Right ventricle myocardium inferior (tissue), 1 donor: ENCODE measurements around the gene MPZL1. TPM values are rescaled to one million over a fixed set of nuclear protein-coding genes. Genes with fewer than 3 reads are reported as not detected.
"Not testable (repeated sequence)": the region's sequence is repeated elsewhere in the genome, so short reads cannot be mapped to it uniquely, and the experiment has no call there.

Experiments
- ATAC-seq: fragments of 200-7000 bp; cut with Tn5 transposase; one replicate; pipeline ENCODE4 v1.9.1; 2020; ENCODE audit warnings: mild to moderate bottlenecking, moderate library complexity
- DNase-seq: peaks from one replicate; pipeline ENCODE4 v3.0.0; 2021; ENCODE audit errors: missing footprints
- intact Hi-C: fragments of 100-400 bp; cut with DNase I; formaldehyde crosslinking; loops from one replicate; pipeline ENCODE4 v1.11.0; 2022
- total RNA-seq: library from RNA; stranded (reverse); fragmentation: NEBNext Ultra II Directional; extraction: Animal tissue kit (Norgen Biotek cat#: 25700); gene quantifications from one replicate; pipeline ENCODE4 v1.2.1, GENCODE V29; 2021
- donor health status: DM: no; HTN: yes; CAD: no; lungs with severe emphysema.

MPZL1 gene
- total RNA-seq, 1 donor from 2014 or later = 47.9 TPM

DNA sequence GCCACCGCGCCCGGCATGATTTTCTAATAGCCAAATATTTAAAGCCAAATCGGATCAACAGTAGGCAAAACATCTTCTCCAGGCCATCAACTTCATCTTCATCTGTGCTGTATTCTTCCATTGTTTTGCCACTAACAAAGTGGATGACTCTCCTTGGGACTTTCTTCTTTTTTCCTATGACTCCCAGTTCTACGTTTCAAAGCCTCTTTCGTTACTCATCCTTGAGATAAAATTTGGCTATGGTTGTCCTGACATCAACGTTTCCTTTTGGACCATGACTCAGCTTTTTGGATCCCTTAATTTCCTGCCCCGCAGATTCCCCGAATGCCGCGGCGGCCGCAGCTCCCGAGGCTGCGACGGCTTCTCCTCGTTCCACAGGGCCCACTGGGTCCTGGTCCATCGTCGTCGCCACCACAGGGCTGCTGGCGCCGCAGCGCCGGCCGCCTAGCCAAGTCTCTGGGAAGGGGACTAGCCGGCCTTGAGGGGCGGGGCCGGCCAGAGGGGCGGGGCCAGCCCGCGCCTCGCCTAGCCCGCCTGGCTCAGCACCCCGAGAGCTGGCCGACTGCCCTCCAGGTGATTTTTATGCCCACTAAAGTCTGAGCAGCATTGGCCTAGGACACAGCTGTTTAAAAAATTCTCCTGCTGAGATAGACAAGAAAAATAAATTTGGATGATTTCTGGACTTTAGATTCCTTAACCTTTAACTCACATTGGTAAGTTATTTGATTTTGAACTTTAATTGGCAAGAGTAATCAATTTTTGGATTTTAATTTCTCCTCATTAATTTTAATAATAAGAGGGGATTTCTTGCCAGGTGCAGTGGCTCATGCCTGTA, 98.3 kb downstream of the MPZL1 start:
- DNase-seq (peak; percentile 86), ATAC-seq (peak; percentile 98)
- intact Hi-C loops = no loop called here

DNA sequence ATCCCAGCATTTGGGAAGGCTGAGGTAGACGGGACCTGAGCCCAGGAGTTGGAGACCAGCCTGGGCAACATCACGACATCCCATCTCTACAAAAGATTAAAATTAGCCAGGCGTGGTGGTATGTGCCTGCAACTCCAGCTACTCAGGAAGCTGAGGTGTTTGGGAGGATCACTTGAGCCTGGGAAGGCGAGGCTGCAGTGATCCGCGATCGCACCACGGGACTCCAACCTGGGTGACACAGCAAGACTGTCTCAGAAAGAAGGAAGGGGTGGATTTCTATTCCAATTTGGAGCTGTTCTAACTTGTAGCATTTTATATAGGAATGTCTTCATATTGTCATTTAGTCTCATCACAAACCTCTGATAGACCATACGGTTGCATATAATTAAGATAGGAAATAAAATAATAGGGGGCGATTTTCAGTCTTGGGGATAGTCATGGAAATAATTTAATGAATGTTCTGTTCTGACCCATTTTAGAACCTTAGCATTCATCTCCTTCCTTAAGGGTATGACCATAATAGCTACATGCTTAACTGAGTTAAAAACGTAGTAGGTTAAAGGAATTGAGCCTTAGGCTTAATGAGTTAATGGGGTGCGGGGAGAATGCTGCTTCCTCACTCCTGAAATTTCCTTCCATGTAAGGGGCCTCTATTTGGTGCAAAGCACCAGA, 99.0 kb downstream of the MPZL1 start:
- no peak for DNase-seq
- ATAC-seq = no peak
- intact Hi-C loops = no loop called here

- intact Hi-C loops = no loop called here
- ATAC-seq (no peak), DNase-seq (no peak)
Observed at GRCh38 chr1:167821356-167821685, 99.5 kb downstream of the MPZL1 start.

DNA sequence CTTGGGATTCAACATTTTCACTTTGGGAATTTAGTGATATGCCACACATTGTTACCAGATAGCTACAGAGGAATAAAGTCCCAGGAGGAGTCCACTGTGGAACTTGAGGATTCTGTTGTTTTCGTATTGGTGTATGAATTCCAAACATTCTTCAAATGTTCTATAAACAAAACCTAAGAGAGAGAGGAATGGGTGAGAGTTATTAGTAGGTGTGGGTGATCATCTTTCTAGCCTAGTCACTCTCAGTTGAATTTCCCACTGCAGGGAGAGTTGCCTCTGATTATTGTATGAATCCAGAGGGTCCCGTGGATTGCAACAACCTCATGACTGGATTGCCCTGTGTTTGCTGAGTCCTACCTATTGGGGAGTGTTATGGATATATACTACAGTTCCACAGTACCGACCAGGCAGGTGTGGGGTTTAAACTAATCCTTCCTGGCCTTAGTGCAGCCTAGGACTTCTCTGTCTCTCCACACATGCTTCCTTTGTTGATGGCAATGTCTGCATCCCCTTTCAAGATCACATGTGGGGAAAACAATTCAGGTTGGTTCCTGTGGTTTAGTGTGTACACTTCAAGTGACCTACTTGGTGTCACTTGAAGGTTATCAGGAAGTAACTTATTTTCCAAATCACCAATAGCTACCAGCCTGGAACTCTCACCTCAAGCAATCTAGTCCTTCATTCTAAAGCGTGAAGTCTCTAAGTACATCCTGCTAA, 100.3 kb downstream of the MPZL1 start:
- DNase-seq (no peak), ATAC-seq (no peak)
- intact Hi-C loops = no loop called here

DNA sequence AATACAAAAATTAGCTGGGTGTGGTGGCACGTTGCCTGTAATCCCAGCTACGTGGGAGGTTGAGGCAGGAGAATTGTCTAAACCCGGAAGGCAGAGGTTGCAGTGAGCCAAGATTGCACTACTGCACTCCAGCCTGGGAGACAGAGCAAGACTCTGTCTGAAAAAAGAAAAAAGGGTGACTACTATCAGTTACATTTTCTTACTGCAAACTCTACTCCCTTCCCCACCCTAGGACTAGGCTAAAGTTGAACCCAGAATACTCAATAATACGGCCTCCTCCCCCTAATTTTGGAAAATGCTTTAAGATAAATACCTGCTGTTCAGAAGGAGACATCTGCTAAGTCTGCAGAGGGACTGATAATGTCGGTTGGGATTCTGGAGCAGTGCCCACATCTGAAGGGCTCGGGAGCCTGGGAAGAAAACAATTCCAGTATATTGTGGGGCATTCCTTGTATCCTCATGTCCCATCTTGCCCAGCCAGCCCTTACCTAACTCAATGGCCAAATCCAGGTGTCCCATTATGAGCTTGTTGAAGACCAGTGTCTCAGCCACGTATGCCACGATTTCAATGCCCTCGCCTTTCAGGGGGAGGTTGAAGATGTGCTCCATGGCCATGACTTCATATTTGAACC, 102.5 kb downstream of the MPZL1 start:
- intact Hi-C loops = no loop called here
- ATAC-seq = no peak

DNA sequence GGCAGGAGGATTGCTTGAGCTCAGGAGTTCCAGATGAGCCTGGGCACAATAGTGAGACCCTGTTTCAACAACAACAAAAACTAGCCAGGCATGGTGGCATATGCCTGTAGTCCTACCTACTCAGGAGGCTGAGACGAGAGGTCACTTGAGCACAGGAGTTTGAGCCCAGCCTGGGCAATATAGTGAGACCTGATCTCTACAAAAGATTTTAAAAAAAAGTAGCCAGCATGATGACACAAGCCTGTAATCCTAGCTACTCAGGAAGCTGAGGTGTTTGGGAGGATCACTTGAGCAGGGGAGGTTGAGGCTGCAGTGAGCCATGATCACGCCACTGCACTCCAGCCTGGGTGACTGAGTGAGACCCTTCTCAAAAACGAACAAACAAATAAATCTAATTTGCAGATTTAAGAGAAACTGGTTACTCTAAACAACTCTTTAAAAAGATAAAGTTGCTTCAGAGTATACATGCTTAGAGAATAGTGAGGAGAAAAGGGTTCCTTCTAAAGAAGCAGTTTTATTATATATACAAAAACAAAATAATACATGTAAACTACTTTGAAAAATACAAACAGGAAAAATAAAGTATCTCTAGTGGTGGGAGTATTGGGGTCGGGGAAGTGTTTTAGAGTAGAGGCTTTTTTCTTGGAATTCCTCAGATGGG, 103.8 kb downstream of the MPZL1 start:
- ATAC-seq (no peak), DNase-seq (no peak)
- intact Hi-C loops = no loop called here

More for the DNA sequence above, 102.5 kb downstream of the MPZL1 start:
- no peak for DNase-seq

- DNase-seq (no peak), ATAC-seq (no peak)
- intact Hi-C loops = no loop called here
Observed at GRCh38 chr1:167826127-167826526, 104.3 kb downstream of the MPZL1 start.

DNA sequence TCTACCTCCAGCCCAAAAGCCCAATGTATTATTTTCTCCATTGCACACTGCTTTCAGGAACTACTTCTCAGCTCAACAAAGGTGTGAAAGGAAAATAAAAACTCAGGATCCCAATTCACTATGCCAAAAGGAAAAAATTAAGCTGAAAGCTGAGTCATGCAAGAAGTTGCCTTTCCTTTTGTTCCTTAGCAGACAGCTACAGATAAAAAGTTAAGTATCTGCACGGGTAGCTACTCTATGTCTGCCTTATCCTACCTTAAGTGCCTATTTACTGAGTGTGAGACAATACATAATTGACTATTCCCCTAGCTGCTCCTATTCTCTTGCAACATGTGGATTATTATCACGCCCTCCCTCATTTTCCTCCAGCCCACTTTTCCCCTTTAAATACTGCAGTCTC, 108.1 kb downstream of the MPZL1 start:
- intact Hi-C loops = no loop called here
- no peak for ATAC-seq
- no peak for DNase-seq

GRCh38 chr1:167830668-167831067, 108.9 kb downstream of the MPZL1 start:
- intact Hi-C loops, DNase-seq, ATAC-seq: not testable (repeated sequence)

DNA sequence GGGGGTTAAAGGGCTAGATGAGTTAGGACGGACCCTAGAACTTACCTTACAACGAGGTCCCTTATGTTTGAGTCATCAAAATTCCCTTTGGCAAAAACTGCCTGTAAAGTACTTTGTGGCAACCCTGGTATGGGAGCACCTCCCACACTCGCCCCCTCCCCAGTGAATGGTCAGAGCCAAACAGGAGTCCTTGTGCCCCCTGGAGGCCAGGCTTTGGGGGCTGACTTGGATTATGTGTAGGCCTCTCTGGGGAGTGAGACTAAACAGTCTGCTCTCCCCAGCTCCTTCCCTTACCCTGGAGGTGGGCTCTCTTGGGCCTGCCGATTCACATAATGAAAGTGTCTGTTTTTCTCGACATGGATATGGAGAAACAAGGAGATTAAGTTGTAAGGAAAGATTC, 110.9 kb downstream of the MPZL1 start:
- no peak for ATAC-seq
- no peak for DNase-seq
- intact Hi-C loops = no loop called here

DNA sequence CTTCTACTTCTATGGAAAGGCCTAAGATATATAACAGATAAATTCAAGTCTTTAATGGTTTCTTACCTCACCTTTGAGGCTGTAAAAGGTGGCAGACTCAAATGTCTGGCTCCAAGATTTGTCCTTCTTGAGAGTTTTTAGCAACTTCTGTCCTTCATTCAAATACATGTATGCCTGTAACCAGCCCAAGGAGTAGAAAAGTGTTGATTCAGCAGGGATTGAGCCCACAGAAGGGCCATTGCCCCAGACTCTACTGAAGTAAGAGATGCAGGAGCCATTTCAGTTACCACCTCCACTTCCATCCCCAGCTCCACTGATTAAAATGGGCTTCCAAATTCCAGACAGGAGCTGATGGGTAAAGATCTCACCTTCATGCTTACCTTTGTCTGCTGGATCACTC, 112.1 kb downstream of the MPZL1 start:
- ATAC-seq (no peak), DNase-seq (no peak)
- intact Hi-C loops = no loop called here

DNA sequence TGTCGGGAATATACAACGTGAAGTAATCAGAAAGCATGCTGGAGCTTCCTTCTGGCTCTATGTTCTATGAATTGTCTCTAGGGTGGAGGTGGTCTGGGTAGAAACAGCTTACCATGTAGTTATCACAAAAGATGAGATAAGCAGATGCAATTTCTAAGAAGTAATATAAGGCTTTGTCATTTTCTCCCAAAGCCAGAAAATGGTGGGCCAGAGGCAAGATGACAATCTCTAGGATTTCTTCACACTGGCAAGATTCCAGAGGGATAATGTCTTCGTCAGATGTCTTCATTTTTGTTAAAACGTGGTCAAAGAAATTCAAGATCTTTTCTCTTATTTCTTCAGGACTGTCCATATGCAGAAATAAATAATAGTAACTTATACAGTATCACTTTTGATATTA, 114.4 kb downstream of the MPZL1 start:
- intact Hi-C loops = no loop called here
- no peak for ATAC-seq

GRCh38 chr1:167837326-167837725, 115.5 kb downstream of the MPZL1 start:
- DNase-seq = no peak
- no peak for ATAC-seq
- intact Hi-C loops = no loop called here

More for the DNA sequence above, 114.4 kb downstream of the MPZL1 start:
- no peak for DNase-seq

DNA sequence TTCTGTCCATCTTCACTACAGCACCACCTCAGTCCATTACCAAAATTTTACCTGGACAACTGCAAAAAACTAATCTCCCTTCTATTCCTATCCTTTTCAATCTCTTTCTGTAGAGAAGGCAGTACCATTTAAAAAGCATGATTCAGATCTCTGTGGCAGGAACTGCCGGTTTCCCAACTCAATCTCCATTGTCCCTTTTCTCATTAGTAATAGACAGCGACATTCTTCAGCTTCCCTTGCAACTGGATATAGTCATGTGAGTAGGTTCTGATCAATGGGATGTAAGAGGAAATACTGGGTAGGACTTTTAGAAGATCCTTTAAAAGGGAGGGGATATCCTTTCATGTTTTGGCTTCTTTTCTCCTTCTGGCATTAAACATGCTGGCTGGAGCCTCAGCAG, 117.2 kb downstream of the MPZL1 start:
- no peak for DNase-seq
- ATAC-seq = no peak
- intact Hi-C loops = no loop called here

Other genes with a start within 250 kb of the MPZL1 start
- 0.92 TPM for gene CD247, start 203.5 kb upstream of the MPZL1 start, total RNA-seq
- 78.5 TPM for gene CREG1, start 168.2 kb upstream of the MPZL1 start, total RNA-seq
- gene RCSD1, start 91.8 kb upstream of the MPZL1 start, total RNA-seq = 41.6 TPM
- gene ADCY10, start 192.2 kb downstream of the MPZL1 start, total RNA-seq = not detected
- gene DCAF6, start 214.7 kb downstream of the MPZL1 start, total RNA-seq = 231 TPM
- 233 TPM for gene MPC2, start 215.1 kb downstream of the MPZL1 start, total RNA-seq